NCI-H146 (cell line): Measurements from ENCODE around the gene MYO16.

Experiments
- DNase-seq: peaks from one replicate; lab custom pipeline; 2025; lab: John Stamatoyannopoulos, UW

MYO16 gene

GRCh38 chr13:108663710-108664109 is 34.3 kb downstream of the MYO16 start:
- no peak for DNase-seq

- DNase-seq: no peak
Observed at GRCh38 chr13:108667205-108667604, 37.8 kb downstream of the MYO16 start.

DNA sequence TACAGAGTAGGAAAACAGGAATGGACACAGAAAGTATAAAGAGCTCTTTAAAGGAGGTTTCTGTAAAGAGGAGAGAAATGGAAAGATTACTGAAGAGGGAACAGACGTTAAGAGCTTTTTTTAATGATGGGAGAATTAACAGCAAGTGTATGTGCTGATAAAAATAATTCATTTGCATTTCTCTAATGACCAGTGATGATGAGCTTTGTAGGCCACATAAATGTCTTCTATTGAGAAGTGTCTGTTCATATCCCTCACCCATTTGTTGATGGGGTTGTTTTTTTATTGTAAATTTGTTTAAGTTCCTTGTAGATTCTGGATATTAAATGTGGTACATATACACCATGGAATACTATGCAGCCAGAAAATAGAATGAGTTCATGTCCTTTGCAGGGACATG is 40.0 kb downstream of the MYO16 start:
- DNase-seq: no peak

DNA sequence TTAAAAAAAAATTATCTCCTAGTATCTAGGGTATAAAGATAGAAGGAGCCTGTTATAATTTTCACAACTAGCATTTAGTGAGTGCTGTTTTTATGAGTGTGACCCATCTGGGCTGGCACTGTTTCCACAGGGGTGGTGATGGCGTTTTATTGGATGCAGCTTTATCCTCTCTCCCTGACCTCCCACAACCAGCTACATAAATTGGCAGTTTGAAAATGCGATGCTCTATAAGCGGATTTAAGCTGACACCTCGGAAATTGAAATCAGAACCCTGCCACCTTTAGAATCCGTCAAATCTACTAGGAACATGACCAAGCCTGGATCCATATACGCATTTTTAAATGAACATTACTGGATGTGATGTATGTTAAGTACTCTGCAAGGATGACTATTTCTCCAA is 44.9 kb downstream of the MYO16 start:
- DNase-seq: no peak

- DNase-seq: no peak
Observed at GRCh38 chr13:108674771-108675170, 45.4 kb downstream of the MYO16 start.

DNA sequence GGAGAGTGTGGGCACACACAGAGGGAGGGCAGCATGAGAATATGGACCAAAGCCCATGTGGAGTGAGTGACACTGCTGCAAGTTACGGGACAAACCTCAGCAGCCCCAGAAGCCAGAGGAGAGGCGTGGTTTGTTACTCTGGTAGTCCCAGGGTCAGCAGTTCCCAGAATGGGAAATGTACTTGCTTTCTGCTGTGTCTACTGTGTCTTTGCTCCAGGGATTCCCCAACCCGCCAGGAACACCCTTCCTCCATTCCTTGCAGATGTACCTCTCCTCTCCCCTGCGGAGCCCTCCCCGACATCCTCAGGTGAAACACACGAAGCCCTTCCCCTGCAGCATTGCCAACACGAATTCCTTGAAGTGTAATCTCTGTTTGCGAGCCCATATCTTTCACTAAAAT is 47.2 kb downstream of the MYO16 start:
- DNase-seq: no peak

GRCh38 chr13:108677806-108678205 is 48.4 kb downstream of the MYO16 start:
- DNase-seq: no peak

DNA sequence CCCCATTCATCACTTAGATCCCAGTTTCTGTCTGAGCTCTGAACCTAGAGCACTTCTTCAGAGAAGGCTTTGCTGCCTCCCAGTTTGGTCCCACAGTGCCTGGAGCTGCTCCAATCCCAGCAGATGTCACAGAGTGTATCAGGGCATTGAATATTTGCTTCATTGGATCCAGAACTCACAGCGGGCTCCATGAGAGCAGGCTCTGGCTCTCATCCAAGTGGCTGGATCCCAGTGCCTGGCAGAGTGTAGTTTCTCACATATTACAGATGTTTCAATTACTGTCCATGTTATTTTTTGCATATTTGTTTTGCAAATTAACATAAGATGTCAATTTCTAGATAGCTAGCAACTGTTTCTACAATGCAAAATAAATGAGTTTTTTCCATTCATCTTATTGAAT is 50.6 kb downstream of the MYO16 start:
- DNase-seq: no peak

DNA sequence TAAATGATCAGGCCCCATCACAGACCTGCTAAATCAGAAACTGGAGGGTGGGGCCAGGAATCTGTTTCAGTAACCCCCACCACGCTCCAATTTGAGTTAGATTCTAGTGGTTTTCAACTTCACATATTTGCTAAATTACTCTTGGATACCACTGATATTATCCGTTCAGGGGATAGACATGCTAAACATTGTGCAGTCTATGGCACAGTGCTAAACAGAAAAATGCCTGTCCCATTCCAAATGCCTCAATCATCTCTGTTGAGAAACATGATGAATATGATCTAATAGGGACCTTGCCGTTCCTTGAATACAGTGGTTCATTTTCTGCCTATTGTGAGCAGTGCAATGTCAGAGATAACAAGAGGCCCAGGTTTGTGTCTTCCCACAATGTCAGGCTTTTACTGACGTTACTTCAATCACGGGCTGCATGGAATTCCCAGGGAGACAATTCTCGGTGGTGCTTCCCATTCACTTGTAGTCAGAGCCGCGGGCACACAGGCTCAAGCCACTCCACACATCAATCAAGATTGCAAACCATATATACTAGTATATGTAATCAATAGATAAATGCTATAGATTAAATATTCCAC is 52.7 kb downstream of the MYO16 start:
- no peak for DNase-seq

DNA sequence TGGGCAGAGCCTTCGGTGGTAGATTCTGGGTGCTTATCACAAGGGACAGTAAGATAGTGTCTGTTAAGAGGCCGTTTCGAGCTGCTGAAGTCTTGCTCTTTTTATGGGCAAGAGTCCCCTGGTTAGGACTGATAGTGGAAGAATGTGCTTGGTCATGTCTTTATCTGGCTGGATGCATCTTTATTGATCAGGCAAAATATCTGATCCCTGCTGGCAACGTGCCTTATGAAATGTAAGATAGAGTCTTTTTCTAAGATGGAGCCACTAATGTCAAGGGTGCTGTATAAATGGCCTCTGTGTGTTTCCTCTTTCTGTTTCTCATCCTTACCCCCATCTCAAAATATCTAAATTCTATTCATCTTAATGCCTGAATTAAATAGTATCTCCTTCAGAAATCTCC is 53.3 kb downstream of the MYO16 start:
- no peak for DNase-seq

DNA sequence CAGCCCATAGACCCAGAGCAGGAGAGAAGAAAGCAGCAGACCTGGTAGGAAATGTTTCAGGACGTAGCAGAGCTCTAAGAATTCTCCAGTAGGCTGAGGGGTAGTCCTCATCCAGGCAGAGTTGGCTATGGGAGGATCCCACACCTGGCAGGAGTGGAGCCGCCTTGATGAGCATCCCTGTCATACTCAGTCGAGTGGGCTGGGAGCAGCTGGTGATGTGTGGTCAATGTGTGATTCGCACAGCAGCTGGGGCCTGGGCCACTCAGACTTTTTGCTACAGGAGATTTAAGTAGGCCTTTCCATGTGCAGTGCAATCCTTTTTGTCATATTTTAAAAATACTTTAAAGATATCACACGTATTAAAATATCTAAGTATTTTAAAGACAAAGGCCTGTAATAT is 56.6 kb downstream of the MYO16 start:
- no peak for DNase-seq

GRCh38 chr13:108690726-108691125 is 61.3 kb downstream of the MYO16 start:
- no peak for DNase-seq

DNA sequence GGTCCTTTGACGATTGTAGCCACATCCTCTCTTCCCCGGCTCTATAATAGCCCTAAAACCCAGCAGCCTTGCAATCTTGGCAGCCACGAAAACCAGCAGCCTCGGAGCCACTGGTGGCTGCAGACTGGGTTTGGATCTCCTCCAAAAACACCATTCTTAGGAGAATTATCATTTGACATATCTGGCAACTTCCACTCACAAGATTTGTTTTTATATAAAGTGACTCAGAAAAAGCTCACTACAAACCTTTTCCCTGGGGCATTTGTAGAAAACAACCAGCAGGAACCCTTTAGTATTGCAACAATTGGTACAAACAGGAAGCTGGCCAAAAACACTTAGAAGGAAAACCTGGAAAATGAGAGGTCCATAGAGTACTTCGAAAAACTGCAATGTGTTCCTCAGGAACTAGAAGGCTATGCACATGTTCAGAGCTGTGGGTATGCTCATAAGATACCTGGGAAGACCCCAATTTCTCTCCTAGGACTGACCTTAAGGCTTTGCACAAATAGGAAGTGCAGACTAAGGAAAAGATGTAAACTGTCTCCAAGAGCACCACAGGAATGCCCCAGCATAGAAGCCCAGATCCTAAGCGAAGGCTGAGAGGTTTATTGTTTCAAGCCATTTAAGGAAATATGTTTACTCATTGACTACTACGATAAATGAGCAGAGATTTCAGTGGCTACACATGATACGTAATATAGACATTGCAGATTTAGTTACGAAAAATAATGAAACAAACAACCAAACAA is 71.2 kb downstream of the MYO16 start:
- DNase-seq: no peak

GRCh38 chr13:108702171-108702570 is 72.8 kb downstream of the MYO16 start:
- DNase-seq: no peak

DNA sequence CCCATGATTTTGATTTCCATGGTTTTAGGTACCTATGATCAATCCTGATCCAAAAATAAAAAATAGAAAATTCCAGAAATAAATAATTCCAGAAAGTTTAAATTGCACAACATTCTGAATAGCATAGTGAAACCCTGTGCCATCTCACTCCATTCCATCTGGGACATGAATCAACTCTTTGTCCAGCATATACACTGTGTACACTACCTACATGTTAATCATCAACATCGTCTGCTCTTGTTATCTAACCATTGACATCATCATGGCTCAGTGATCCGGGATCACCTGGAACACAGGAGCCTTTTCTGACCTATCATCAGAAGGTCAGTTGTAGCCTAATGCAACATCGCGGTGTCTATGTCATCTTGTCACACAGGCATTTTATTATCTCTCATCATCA is 75.6 kb downstream of the MYO16 start:
- DNase-seq: no peak

DNA sequence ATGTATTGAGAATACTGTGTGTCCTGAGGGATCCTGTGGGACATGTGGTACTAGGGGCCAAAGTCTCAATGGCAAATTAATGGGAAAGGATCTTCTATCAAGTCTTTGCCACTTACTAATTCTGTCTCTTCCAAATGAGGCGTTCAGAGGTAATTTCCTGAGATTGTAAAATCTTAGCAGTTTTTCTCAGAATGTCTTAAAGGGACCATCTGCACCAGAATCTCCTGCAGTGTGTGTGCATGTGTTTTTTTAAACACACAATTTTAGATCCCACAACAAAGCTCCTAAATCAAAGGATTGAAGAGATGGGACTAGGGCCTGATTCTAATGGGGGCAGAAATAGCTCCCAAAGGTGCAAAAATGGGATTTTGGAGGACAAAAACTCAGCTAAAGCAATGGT is 78.2 kb downstream of the MYO16 start:
- no peak for DNase-seq

GRCh38 chr13:108708921-108709320 is 79.5 kb downstream of the MYO16 start:
- no peak for DNase-seq

- no peak for DNase-seq
Observed at GRCh38 chr13:108711386-108711785, 82.0 kb downstream of the MYO16 start.

- DNase-seq: no peak
Observed at GRCh38 chr13:108725471-108725870, 96.1 kb downstream of the MYO16 start.

DNA sequence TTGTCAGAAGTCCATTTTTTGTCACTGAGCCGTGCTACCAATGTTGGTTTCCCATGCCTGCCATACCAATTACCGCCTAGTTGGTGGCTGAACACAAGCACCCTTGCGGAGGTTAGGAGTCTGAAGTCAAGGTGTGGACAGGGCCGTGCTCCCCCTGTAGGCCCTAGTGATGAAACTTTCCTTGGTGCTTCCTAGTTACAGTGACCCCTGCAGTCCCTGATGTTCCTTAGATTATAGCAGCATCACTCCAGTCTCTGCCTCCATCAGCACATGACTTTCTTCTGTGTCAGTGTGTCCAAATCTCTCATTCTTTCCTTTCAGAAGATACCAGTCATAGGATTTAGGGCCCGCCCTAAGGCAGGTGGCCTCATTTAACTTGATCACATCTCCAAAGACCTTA is 99.0 kb downstream of the MYO16 start:
- peak; percentile 21 for DNase-seq

DNA sequence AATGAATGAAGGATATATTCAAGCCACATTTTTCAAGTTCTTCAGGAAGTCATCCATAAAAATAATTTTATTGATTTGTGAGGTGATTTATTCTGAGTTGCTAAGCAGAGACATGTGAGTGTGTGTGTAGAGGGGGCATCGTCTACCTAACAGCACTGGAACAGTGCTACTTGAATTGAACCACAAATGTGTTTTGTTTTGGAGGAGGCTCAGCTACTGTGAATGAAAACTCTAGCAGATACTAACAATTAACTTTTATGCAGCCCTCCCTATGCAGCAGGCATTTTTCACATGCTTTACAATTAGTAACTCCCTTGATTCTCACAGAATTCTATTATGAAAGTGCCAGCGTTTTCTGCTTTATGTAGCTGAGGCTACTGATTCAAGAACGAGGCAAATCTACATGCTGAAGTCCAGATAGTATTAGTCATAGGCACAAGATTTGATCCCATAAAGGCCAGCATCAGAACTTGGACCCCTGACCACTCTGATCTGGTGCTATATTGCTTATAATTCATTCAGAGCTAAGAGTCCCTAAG is 103.7 kb downstream of the MYO16 start:
- DNase-seq: no peak

- DNase-seq: peak; percentile 7
Observed at GRCh38 chr13:108734676-108735075, 105.3 kb downstream of the MYO16 start.

GRCh38 chr13:108741930-108742329 is 112.5 kb downstream of the MYO16 start:
- no peak for DNase-seq
